SW 1271 (cell line): ENCODE measurements around the gene SPSB2.
"Not testable (repeated sequence)": the region's sequence is repeated elsewhere in the genome, so short reads cannot be mapped to it uniquely, and the experiment has no call there.

Experiments
- DNase-seq, 2 experiments: peaks; one replicate each; lab custom pipeline; 2025; lab: John Stamatoyannopoulos, UW

The SPSB2 gene

DNA sequence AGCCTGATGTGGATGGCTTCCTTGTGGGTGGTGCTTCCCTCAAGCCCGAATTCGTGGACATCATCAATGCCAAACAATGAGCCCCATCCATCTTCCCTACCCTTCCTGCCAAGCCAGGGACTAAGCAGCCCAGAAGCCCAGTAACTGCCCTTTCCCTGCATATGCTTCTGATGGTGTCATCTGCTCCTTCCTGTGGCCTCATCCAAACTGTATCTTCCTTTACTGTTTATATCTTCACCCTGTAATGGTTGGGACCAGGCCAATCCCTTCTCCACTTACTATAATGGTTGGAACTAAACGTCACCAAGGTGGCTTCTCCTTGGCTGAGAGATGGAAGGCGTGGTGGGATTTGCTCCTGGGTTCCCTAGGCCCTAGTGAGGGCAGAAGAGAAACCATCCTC lies 2.8 kb downstream of the SPSB2 start:
- DNase-seq, result not testable (repeated sequence)

DNA sequence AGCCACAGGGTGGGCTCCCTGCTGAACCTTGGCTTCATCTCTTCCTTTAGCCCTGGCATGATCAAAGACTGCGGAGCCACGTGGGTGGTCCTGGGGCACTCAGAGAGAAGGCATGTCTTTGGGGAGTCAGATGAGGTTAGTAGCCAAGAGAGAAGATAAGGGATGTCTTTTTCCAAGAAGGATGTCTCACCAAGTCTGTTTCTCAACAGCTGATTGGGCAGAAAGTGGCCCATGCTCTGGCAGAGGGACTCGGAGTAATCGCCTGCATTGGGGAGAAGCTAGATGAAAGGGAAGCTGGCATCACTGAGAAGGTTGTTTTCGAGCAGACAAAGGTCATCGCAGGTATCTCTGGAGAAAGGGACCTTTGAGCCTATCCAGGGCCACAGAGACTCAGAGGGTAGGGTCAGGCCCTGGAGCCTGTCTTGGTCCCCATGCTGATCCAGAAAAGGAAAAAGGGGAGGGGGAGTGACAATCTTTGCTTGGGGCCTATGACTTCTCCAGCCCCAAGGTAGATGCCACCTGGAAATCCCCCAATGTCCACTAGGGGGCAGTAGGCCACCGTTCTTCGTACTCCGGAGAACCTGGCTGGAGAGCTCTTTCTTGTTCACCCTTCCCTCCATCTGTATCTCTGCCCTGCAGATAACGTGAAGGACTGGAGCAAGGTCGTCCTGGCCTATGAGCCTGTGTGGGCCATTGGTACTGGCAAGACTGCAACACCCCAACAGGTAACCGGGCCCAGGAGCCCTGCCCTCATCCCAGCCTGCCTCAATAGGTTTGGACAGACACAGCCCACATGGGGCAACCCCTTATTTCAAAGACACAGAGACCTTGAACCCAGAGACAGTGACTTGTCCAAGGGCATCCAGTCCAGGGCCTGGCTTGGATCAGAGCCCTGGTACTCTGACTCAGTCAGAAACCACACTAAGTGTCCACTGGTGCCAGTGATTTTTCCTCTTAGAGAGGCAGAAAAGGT lies 3.8 kb downstream of the SPSB2 start:
- DNase-seq, result peak; percentile 40 to 78

DNA sequence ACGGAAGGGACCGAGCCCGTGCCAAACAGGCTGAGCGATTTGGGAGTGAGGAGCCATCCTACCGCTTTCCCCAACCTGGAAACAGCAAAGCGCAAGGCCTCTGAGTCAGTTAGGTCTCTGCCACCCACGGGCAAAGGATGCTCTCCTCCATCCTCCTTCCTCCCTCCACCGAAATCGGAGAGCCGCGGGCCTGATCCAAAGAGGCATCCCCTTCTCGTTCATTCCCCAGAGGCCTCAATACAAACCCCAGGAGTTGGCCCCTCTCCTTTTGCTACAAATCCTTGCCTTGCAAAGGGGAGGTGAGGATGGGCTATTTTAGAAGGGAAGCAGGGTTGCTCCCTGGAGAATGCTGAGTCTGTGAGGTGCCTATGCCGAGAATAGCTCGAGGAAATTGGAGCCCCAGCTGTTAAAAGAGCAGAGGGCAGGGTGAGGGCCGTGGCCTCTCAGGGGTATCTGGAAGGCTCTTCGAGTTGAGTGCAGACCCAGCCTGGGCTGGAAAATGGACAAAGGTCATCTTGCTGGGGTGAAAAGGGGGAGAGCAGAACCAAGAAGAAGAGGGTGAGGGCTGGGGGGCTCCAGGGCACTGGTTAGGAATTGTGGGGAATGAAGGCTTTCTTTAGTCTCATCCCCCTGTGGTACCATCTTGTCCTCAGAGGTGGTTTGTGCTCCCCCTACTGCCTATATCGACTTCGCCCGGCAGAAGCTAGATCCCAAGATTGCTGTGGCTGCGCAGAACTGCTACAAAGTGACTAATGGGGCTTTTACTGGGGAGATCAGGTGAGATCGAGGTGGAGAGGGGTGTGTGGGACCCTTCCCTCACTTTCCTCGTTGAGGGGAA lies 4.7 kb downstream of the SPSB2 start:
- DNase-seq, result peak in 1 of 2 experiments; percentile 33

- DNase-seq, result peak in 1 of 2 experiments; percentile 80
These were observed 5.5 kb downstream of the SPSB2 start, which contains the start of gene TPI1 for GRCh38 chr12:6867413-6868210. Gene TPI1 (plus strand): TSS chr12:6867531. CDS start chr12:6867567, 36 bp downstream.

DNA sequence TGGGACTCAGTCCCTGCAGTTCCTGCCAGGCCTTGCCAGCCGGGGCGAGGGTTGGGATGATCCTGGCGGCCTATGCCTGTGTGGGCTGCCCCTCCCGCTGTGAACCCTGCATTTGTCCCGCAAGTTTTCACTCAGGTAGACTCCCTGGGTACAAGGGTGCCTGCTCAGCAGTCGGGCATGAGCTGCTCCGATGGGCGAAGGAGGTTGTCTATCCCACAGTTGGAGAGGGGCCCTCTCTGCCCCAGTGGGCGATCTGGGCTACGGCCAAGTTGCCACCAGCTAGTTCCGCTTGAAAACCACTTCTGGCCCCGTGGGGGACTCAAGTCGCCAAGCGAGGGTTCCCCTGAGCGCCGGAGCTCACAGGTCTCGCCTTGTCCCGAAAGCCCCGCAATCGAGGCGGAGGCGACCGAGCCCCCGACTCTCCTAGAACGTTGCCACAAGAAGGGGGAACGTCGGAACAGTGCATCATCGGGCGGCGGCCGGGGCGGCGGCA lies 6.1 kb downstream of the SPSB2 start:
- DNase-seq, result no peak

DNA sequence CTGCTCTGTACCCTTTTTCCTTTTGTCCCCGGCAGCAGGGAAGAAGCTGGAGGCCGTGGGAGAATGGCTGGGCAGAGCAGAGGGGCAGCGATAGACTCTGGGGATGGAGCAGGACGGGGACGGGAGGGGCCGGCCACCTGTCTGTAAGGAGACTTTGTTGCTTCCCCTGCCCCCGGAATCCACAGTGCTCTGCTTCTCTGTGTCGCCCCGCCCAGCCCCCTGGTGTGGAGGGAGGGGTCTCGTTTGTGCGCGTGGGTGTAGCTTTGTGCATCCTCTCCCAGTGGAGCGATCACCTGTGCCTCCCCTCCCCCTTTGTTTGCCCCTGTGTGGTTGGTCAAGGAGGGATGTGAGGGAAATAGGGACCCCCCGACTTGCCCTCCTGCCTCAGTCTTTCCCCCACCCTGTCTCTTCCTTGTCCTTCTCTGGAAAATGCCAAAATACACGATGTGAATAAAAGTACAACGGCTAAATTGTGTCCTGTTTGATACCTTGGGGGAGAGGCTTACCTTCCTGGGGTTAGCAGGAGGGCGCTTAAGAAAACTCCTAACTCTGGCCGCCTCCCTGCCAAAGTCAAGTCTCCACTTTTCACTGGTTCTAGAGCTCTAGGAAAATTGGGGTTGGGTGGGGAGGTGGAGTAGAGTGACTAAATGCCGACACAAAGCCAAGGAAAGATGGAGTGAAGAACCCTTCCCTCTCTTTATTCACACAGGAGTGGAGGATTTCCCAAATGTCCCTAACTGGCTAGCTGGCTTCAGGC lies 6.8 kb downstream of the SPSB2 start:
- no peak for DNase-seq

DNA sequence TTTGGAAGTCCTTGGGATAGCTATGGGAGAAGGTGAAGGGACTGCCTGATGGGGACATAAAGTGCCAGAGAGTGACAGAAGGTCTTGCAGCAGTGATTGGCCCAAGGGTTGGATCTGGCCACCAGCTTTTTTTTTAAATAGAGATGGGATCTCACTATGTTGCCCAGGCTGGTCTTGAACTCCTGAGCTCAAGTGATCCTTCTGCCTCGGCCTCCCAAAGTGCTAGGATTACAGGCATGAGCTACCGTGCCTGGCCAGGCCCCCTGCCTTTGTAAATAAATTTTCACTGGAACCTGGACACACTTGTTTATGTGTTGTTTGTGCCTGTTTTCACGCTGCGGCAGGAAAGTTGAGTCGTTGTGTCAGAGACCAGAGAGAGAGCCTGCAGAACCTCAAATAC lies 7.8 kb downstream of the SPSB2 start:
- DNase-seq, result not testable (repeated sequence)

DNA sequence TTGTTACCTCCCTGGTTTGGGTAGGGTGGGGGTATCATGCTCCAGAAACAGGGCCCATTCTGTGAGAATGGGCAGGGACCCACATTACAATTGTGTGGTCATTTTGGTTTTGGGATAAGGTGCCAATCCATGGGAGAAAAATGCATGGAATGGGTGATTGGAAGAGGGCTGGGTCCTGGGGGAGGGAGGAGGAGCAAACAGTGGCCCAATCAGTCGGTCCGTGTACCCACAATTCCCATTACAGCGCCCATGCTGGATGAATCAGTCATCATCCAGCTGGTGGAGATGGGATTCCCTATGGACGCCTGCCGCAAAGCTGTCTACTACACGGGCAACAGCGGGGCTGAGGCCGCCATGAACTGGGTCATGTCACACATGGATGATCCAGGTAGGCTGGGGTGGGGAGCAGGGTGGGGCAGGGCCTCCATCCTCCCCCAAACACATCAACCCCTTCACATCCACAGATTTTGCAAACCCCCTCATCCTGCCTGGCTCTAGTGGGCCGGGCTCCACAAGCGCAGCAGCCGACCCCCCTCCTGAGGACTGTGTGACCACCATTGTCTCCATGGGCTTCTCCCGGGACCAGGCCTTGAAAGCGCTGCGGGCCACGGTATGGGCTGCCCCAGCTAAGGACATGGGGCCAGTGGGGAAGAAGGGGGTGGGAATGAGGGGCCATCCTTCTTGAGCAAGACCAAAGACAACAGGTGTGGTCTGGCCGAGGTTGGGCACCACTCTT lies 9.3 kb downstream of the SPSB2 start:
- no peak for DNase-seq

DNA sequence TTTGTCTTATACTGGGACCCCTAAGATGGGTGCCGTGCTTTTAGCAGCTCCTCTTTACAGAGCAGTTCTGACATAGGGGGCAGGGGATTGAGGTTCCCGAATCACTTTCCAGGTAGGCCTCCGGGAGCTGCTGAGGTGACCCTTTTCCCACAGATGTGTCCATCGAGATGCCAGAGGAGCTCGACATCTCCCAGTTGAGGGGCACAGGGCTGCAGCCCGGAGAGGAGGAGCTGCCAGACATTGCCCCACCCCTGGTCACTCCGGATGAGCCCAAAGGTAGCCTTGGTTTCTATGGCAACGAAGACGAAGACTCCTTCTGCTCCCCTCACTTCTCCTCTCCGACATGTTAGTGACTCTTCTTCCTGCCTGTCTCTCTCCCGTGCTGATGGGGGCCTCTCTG lies 10.1 kb downstream of the SPSB2 start:
- DNase-seq, result no peak

DNA sequence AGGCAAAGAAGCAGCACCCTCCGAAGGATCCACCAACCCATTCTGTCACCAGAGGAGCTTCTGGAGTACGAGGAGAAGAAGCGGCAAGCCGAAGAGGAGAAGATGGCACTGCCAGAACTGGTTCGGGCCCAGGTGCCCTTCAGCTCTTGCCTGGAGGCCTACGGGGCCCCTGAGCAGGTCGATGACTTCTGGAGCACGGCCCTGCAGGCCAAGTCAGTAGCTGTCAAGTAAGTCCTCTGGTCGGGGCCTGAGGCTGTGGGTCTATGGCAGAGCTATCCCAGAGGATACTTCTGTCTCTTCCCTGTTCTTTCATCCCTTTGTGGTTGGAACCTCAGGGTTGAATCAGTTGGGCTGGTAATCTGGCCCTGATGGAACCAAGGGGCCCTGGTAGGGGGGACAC lies 11.7 kb downstream of the SPSB2 start:
- no peak for DNase-seq

DNA sequence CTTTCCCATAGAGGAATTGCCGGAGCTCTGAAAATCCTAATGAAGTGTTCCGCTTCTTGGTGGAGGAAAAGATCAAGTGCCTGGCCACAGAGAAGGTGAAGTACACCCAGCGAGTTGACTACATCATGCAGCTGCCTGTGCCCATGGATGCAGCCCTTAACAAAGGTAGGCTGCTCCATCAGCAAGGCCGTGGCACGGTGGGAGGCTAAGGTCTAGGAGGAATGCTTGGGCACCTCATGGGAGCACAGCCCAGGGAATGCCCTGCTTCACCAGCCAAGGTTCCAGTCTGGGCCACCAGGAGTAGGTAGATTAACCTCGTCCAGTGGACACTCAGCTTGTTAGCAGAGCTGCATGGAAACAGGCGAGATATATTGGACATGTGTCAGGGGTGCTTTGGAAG lies 12.2 kb downstream of the SPSB2 start:
- no peak for DNase-seq

DNA sequence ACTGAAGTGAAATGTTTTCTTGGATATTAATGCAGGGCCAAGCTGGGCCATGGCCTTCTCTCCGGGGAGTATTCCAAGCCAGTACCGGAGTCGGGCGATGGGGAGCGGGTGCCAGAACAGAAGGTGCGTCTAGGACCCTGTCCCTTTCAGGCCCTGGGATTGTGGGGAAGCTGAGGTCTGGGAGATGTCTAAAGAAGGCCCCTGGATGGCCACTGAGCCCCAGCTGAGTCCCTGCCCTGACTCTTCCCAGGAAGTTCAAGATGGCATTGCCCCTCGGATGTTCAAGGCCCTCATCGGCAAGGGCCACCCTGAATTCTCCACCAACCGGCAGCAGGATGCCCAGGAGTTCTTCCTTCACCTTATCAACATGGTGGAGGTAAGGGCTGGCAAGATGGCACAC lies 13.0 kb downstream of the SPSB2 start:
- no peak for DNase-seq

GRCh38 chr12:6858799-6859198 lies 14.3 kb downstream of the SPSB2 start:
- DNase-seq, result no peak

- DNase-seq, result no peak
These were observed 17.8 kb downstream of the SPSB2 start for GRCh38 chr12:6855322-6855721.

DNA sequence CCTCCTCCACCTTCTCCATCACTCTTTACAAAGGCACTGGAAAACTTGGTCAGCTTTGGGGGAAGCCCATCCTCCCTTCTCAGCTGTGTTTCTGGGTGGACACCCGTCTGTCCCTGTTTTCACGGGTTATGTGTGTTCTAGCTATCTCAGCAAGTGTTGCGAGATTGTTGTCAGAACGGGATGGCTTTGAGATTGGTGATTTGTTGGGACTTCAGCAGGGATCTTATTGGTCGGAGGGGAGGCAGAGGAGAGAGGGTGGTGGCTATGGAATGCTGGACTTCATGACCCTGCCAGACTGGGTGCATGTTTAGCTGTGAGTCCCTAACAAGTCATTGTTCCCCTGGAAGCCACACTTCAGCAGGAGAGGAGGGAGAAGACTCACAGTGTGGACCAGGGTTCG lies 19.1 kb downstream of the SPSB2 start:
- DNase-seq, result no peak

- DNase-seq, result no peak
These were observed 19.5 kb downstream of the SPSB2 start for GRCh38 chr12:6853626-6854025.

DNA sequence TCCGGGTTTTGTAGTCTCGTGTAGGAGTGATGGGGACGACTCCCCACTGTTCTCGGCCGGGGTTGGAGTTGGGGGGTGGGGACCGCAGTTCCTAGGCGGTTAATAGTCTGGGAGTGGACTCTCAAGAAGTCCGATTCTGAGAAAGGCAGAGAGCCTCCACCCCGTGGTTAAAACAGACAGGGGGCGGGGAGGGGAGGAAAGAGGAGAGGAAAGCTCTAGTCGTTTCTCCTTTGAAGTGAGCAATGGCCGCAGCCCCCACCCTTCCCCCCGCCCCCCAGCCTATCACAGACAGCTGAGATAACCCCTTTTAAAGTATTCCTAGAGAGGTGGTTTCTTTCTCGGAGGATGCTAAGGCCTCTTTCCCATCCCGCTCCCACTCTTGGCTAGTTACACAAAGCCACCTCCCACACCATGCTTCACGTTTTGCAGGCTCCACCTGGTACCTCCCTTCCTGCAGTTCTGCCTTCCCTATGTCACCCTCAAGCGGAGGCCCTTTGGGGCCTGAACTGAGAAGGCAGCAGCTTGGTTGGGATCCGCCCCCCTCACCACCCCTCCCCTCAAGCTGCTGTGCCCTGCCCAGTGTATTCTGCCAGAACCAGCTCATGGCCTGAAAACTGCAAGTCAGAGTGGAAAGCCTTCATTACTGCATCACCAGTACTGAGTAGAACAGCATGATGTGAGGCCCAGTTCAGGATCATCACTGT lies 20.3 kb downstream of the SPSB2 start:
- peak in 1 of 2 experiments; percentile 47 for DNase-seq

DNA sequence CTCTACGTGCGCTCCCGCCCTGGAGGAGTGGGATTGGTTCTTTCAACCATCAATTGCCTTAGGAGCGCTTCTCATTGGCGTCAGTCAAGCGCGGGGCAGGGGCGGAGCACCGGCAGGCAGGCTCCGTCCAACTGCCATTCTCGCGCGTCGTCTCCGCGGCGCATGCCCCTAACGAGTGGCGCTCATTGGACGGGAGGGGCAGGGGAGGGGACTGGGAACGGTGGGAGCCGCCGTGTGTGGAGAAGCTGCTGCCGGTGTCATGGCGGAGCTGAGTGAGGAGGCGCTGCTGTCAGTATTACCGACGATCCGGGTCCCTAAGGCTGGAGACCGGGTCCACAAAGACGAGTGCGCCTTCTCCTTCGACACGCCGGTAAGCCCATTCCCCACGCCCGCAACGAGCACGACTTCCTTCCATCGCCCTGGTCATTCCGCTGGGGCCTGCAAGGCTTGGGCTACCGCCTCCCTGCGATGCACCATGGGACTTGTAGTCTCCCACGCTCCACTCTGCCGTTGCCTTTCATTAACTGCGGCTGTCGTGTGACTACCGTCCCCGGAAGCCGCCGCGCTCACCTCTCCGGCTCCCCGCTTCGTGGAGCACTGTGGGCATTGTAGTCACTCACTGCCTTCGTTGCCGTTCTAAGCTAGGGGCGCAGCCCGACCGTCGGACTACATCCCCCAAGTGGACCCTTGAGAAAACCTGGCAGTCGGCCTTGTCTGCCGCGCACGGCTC lies 21.0 kb downstream of the SPSB2 start, which contains the start of gene USP5:
USP5 (plus strand) TSS at position 230 of the 730 bp plus-strand sequence; CDS start at position 260, 30 bp downstream.
- peak; percentile 100 for DNase-seq
